GM12878 (cell line): ENCODE data around the gene CRAT. TPM values are rescaled to one million over a fixed set of nuclear protein-coding genes. Genes with fewer than 3 reads are reported as not detected.

Source experiments
- ATAC-seq: fragments of 200-7000 bp; cut with Tn5 transposase; 3 replicates; pipeline ENCODE4 v1.9.1; 2020; ENCODE audit warnings: mild to moderate bottlenecking, moderate library complexity
- BruUV-seq: library from RNA; stranded (reverse); fragments of 400-500 nt; replicated peaks from 2 replicates; lab custom pipeline; 2021; lab: Mats Ljungman, UMichigan
- CTCF ChIA-PET: fragments of 300-600 bp; sonication (Branson Sonifier 250); formaldehyde crosslinking; extraction: SDS; loops from one replicate; lab custom pipeline; 2021; ENCODE audit warnings: inconsistent platforms; lab: Yijun Ruan, JAX
- POLR2A ChIA-PET: fragments of 350-600 bp; formaldehyde crosslinking; extraction: SDS; loops from one replicate; lab custom pipeline; 2021; ENCODE audit warnings: inconsistent platforms; lab: Charles Lee
- RAD21 ChIA-PET: fragments of 300-600 bp; sonication (Branson Sonifier 250); formaldehyde crosslinking; loops from one replicate; lab custom pipeline; 2023; ENCODE audit warnings: antibody characterized with exemption; ENCODE audit not compliant: unreplicated experiment; lab: Charles Lee
- SMC1A ChIA-PET: fragments of 300-600 bp; sonication (Branson Sonifier 250); formaldehyde crosslinking; loops from one replicate; lab custom pipeline; 2023; ENCODE audit not compliant: unreplicated experiment, uncharacterized antibody; lab: Charles Lee
- DNase-seq: peaks from one replicate; pipeline ENCODE4 v3.0.0-alpha.2; 2011; ENCODE audit warnings: low read depth, low spot score
- FAIRE-seq: peaks from 3 replicates; lab custom pipeline; 2011; peaks lifted over from hg19 to GRCh38; lab: Jason Lieb, UNC
- H2AFZ ChIP-seq: 2 replicates; pipeline ENCODE4 v1.6.0; 2011; ENCODE audit warnings: low read depth, low read length, control low read depth; ENCODE audit not compliant: control insufficient read depth
- H3K27ac ChIP-seq: 2 replicates; pipeline ENCODE4 v1.5.1; 2011; ENCODE audit warnings: control low read depth; ENCODE audit not compliant: control insufficient read depth, insufficient read depth
- H3K27me3 ChIP-seq, 2 experiments: replicated peaks in 1 of 2; 2 replicates each; pipeline versions ENCODE4 v1.6.0 to v1.6.1; 2011; ENCODE audit warnings: low read length in 1 of 2; ENCODE audit not compliant: control insufficient read depth in 2 of 2, insufficient read depth in 2 of 2
- H3K36me3 ChIP-seq, 2 experiments: 2 replicates each; pipeline ENCODE4 v1.5.1; 2011; ENCODE audit warnings: low read length in 1 of 2; ENCODE audit not compliant: control insufficient read depth in 2 of 2, insufficient read depth in 2 of 2
- H3K4me1 ChIP-seq: 2 replicates; pipeline ENCODE4 v1.6.1; 2011; ENCODE audit warnings: mild to moderate bottlenecking, low read length, moderate library complexity, mixed read lengths; ENCODE audit not compliant: control insufficient read depth, insufficient read depth
- H3K4me2 ChIP-seq: 2 replicates; pipeline ENCODE4 v1.6.0; 2011; ENCODE audit warnings: control low read depth; ENCODE audit not compliant: control insufficient read depth, insufficient read depth
- H3K4me3 ChIP-seq: fragments of 200-600 bp; sonication (generic); 2 replicates; pipeline ENCODE4 v1.5.1; 2016
- H3K79me2 ChIP-seq: 2 replicates; pipeline ENCODE4 v1.6.0; 2011; ENCODE audit warnings: low read length; ENCODE audit not compliant: control insufficient read depth, insufficient read depth
- H3K9ac ChIP-seq: 2 replicates; pipeline ENCODE4 v1.8.0; 2011; ENCODE audit warnings: low read length, control low read depth, mixed read lengths; ENCODE audit not compliant: control insufficient read depth, insufficient read depth
- H3K9me3 ChIP-seq: replicated peaks from 3 replicates; pipeline ENCODE4 v1.5.1; 2011; ENCODE audit warnings: mild to moderate bottlenecking, low read length; ENCODE audit not compliant: control insufficient read depth, insufficient read depth
- H4K20me1 ChIP-seq: 2 replicates; pipeline ENCODE4 v1.6.0; 2011; ENCODE audit not compliant: control insufficient read depth, insufficient read depth
- CHD1 ChIP-seq: IDR thresholded peaks from 2 replicates; pipeline ENCODE4 v1.6.1; 2012; ENCODE audit warnings: low read depth, low read length, improper control_type of control experiment
- CHD2 ChIP-seq: IDR thresholded peaks from 2 replicates; pipeline ENCODE4 v1.6.1; 2011; ENCODE audit warnings: low read depth, low read length, improper control_type of control experiment, borderline replicate concordance
- CREM ChIP-seq: IDR thresholded peaks from 2 replicates; pipeline ENCODE4 v1.6.1; 2014; ENCODE audit warnings: antibody characterized with exemption, low read depth
- JUND ChIP-seq: IDR thresholded peaks from 2 replicates; pipeline ENCODE4 v1.6.1; 2012; ENCODE audit warnings: low read depth, mild to moderate bottlenecking, low read length, improper control_type of control experiment, moderate library complexity
- RELA ChIP-seq: fragments of 450-650 bp; IDR thresholded peaks from 2 replicates; pipeline ENCODE4 v1.8.0; 2014; ENCODE audit warnings: borderline replicate concordance; ENCODE audit not compliant: partially characterized antibody
- RUNX3 ChIP-seq: IDR thresholded peaks from 2 replicates; pipeline ENCODE4 v1.6.1; 2012; ENCODE audit warnings: low read length, inconsistent platforms
- SMAD1 ChIP-seq: fragments of 450-650 bp; IDR thresholded peaks from 2 replicates; pipeline ENCODE4 v1.6.1; 2018; ENCODE audit warnings: mild to moderate bottlenecking, low read depth; ENCODE audit not compliant: partially characterized antibody
- YY1 ChIP-seq: IDR thresholded peaks from 2 replicates; pipeline ENCODE4 v1.6.1; 2011; ENCODE audit warnings: low read depth, mild to moderate bottlenecking, low read length
- ZBED1 ChIP-seq: IDR thresholded peaks from 2 replicates; pipeline ENCODE4 v1.6.1; 2016; ENCODE audit warnings: borderline replicate concordance
- WGBS: methylation state at CpG from one replicate; pipeline ENCODE4 v1.1.6; 2016; ENCODE audit warnings: low lambda C conversion rate; ENCODE audit not compliant: insufficient replicate concordance, insufficient coverage; ENCODE audit errors: missing lambda C conversion rate; 5-methylcytosine and 5-hydroxymethylcytosine counted together
- in situ Hi-C: fragments of 300-500 bp; cut with MboI; formaldehyde crosslinking; loops from 9 replicates; pipeline ENCODE4 v1.14.3; 2018; ENCODE audit warnings: mixed read lengths
- intact Hi-C: fragments of 100-400 bp; cut with micrococcal nuclease; formaldehyde crosslinking; loops from one replicate; pipeline ENCODE4 v1.14.2; 2022; ENCODE audit not compliant: unreplicated experiment
- polyA plus RNA-seq, 11 experiments: library from polyadenylated mRNA; depleted of rRNA in 4 of 11; unstranded in 6 of 11; stranded (reverse) in 5 of 11; fragments of >200 nt; fragmentation: Nextera tagmentation in 4 of 11; fragmentation: Illumina TruSeq in 1 of 11; extraction: Ambion mirVana in 4 of 11; extraction: Trizol in 1 of 11; gene quantifications; 1 replicate in 1 of 11; 2 replicates in 10 of 11; pipeline versions ENCODE4 v1.2.1 to v1.2.3, GENCODE V29; 2011 to 2016; ENCODE audit warnings: inconsistent platforms in 2 of 11, missing spikeins in 2 of 11, low read depth in 1 of 11
- total RNA-seq, 4 experiments: library from RNA; depleted of rRNA in 3 of 4; stranded (reverse); fragments of >200 nt in 3 of 4; fragmentation: Illumina TruSeq in 1 of 4; extraction: Trizol in 1 of 4; gene quantifications; 2 replicates each; pipeline versions ENCODE4 v1.2.1 to v1.2.3, GENCODE V29; 2013 to 2021
- TF ChIP-seq, protein P1 (sequence below): IDR thresholded peaks from 2 replicates; pipeline ENCODE4 v1.6.1; 2011; ENCODE audit warnings: mild to moderate bottlenecking, low read depth, low read length, moderate library complexity; ENCODE audit not compliant: insufficient replicate concordance
- TF ChIP-seq, protein P2 (sequence below): fragments of 450-650 bp; IDR thresholded peaks from 2 replicates; pipeline ENCODE4 v1.6.1; 2014; ENCODE audit warnings: mild to moderate bottlenecking

CRAT gene
- total and polyA plus RNA-seq, 10 of the 15 experiments (the other 5 are each of a cell fraction or from before 2014, with no cell fraction given): 0.10 to 3.4 (median 1.8) TPM

DNA sequence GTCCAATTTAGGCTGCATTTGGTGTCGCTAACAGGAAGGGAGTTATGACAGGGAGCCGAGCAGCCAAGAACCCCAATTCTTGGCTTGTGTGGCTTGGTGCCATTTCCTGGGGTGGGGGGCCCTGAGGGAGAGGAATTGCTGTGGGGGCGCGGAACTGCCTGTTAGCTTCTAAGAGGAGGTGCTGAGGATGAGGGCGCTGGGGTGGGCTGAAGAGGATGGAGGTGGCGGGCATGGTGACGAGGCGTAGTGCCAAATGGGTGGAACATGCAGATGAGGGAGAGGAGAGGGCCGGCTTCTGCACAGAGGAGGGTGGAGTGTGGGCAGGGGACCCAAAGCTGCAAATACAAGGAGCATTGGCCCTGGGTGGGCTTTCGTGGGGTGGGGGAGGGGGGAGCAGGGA is 39.5 kb upstream of the CRAT start:
- H3K4me3 ChIP-seq: no peak overlapping the region
- no peak overlapping the region for H3K9ac ChIP-seq
- no peaks in the 10 kb centered on the region for H4K20me1 ChIP-seq
- H3K4me1 ChIP-seq: peaks cover 13% of the 10 kb centered on the region
- in situ Hi-C loops: no loop called here
- intact Hi-C loops: no loop called here
- no peaks in the 10 kb centered on the region for H3K27me3 ChIP-seq
- TF ChIP-seq CREM: no peak
- TF ChIP-seq, protein P1, sequence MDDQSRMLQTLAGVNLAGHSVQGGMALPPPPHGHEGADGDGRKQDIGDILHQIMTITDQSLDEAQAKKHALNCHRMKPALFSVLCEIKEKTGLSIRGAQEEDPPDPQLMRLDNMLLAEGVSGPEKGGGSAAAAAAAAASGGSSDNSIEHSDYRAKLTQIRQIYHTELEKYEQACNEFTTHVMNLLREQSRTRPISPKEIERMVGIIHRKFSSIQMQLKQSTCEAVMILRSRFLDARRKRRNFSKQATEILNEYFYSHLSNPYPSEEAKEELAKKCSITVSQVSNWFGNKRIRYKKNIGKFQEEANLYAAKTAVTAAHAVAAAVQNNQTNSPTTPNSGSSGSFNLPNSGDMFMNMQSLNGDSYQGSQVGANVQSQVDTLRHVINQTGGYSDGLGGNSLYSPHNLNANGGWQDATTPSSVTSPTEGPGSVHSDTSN: no peak
- TF ChIP-seq ZBED1: no peak
- no peak for TF ChIP-seq RUNX3
- no peak for TF ChIP-seq CHD1
- TF ChIP-seq, protein P2, sequence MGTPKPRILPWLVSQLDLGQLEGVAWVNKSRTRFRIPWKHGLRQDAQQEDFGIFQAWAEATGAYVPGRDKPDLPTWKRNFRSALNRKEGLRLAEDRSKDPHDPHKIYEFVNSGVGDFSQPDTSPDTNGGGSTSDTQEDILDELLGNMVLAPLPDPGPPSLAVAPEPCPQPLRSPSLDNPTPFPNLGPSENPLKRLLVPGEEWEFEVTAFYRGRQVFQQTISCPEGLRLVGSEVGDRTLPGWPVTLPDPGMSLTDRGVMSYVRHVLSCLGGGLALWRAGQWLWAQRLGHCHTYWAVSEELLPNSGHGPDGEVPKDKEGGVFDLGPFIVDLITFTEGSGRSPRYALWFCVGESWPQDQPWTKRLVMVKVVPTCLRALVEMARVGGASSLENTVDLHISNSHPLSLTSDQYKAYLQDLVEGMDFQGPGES: no peak
- no peak for TF ChIP-seq CHD2
- no peak for TF ChIP-seq JUND
- no peak for TF ChIP-seq SMAD1
- no peak for TF ChIP-seq RELA
- no peak for TF ChIP-seq YY1
- no TSS peak for BruUV-seq
- ChIA-PET CTCF (interaction anchor here (1.2 to 2.3 kb wide), 5 partner anchors 10 to 474 kb away, joined by 7 to 19 read pairs (median 11); partner anchors contain the start of gene IER5L), RAD21 (interaction anchor here (1.0 to 1.3 kb wide), 2 partner anchors 10 to 13 kb away, joined by 3 to 4 read pairs; no protein-coding TSS in a partner anchor), POLR2A (interaction anchor here (0.6 kb wide), 1 partner anchor 587 kb away, joined by 3 read pairs; no protein-coding TSS in a partner anchor), SMC1A (interaction anchor here (1.8 to 3.3 kb wide), 2 partner anchors 11 to 16 kb away, joined by 4 to 19 read pairs; no protein-coding TSS in a partner anchor)
- 90% methylated on average over 10 of the region's 10 CpGs for WGBS
- H2AFZ ChIP-seq: no peak overlapping the region
- no peaks in the 10 kb centered on the region for H3K9me3 ChIP-seq
- FAIRE-seq (no peak), DNase-seq (no peak), ATAC-seq (no peak)
- H3K27ac ChIP-seq: no peak overlapping the region
- H3K79me2 ChIP-seq: no peaks in the 10 kb centered on the region
- H3K36me3 ChIP-seq: peaks cover 2 to 4% of the 10 kb centered on the region in 2 experiments; a peak in 3 of 4 replicates
- H3K4me2 ChIP-seq: no peak overlapping the region
